NOMO-1 (cell line): ENCODE results near the gene DDX41.

ENCODE experiments used
- DNase-seq, 2 experiments: peaks; one replicate each; lab custom pipeline; 2025; ENCODE audit not compliant: unreplicated experiment in 2 of 2; lab: John Stamatoyannopoulos, UW

The DDX41 gene

GRCh38 chr5:177500685-177501522, 15.9 kb downstream of the DDX41 start:
- peak; percentile 54 to 61 for DNase-seq

GRCh38 chr5:177499842-177500241, 16.9 kb downstream of the DDX41 start:
- no peak for DNase-seq

- DNase-seq: no peak
Observed at GRCh38 chr5:177498013-177498787, 18.6 kb downstream of the DDX41 start.

- DNase-seq: peak; percentile 95 to 97
Observed at GRCh38 chr5:177497292-177498012, 19.3 kb downstream of the DDX41 start, which contains the start of gene PDLIM7. Gene PDLIM7, minus strand, starts transcription at chr5:177497604. Its CDS starts 1,092 bp downstream, at chr5:177496512.

GRCh38 chr5:177496727-177497291, 20.0 kb downstream of the DDX41 start:
- no peak for DNase-seq

- DNase-seq: no peak
Observed at GRCh38 chr5:177496070-177496726, 20.6 kb downstream of the DDX41 start.

- DNase-seq: peak; percentile 15 to 55
Observed at GRCh38 chr5:177495243-177496060, 21.3 kb downstream of the DDX41 start.

- DNase-seq: peak; percentile 86 to 87
Observed at GRCh38 chr5:177494346-177495195, 22.2 kb downstream of the DDX41 start.

- no peak for DNase-seq
Observed at GRCh38 chr5:177493795-177494345, 22.9 kb downstream of the DDX41 start.

GRCh38 chr5:177492841-177493240, 23.9 kb downstream of the DDX41 start:
- no peak for DNase-seq

- no peak for DNase-seq
Observed at GRCh38 chr5:177491983-177492746, 24.6 kb downstream of the DDX41 start.

GRCh38 chr5:177491429-177491945, 25.3 kb downstream of the DDX41 start:
- DNase-seq: no peak

- no peak for DNase-seq
Observed at GRCh38 chr5:177490992-177491391, 25.8 kb downstream of the DDX41 start.

GRCh38 chr5:177490311-177490991, 26.3 kb downstream of the DDX41 start:
- no peak for DNase-seq

- no peak for DNase-seq
Observed at GRCh38 chr5:177489119-177489716, 27.5 kb downstream of the DDX41 start.

- no peak for DNase-seq
Observed at GRCh38 chr5:177487975-177488374, 28.8 kb downstream of the DDX41 start.
